ENCODE data around the gene SH3BP2. TPM values are rescaled to one million over a fixed set of nuclear protein-coding genes. Genes with fewer than 3 reads are reported as not detected.

SH3BP2 gene
- total RNA-seq, 2 donors from 2014 or later, result 20.1 to 25.2 TPM

DNA sequence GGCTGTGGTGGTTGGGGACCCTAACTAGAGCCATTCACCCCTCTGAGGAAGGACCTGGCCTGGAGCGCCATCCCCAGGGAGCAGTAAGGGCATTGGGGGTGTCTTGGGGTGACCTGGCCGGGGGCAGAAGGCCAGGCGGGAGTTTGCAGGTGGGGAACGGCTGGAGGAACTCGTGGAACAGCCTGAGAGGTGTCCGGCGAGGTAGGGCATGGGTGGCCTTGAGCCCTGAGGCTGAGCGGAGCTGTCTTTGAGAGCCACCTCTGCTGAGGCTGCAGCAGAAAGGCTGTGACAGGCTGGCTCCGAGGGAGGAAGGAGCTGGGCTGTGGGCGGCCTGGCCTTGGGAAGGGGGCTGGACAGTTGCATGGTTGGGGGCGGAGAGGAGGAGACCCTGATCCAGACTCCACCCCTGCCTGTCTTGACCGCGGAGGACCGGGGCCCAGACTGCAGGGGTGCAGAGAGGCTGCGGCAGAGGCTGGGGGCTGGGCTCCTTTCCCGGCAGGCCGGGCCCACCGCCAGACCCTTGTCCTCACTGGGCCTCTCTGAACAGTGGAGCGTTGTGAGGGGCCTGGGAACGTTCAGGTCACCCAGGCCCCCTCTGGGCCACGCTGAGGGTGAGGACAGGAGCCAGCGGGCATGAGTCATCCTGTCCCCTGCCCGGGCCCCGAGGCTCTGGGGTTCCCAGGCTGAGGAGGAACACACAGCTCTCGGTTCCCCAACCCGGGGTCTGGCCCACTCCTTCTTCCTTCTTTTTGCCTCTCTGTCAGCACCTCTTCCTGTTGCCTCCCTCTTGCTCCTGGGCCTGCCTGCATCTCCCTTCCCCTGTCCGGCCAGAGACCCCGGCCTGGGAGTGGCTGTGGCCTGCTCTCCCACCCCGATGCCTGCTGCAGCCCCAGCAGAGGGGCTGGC is 8.1 kb downstream of the SH3BP2 start:
- H3K27me3 ChIP-seq, result no peaks in the 10 kb centered on the region
- no peaks in the 10 kb centered on the region for H3K9me3 ChIP-seq
- DNase-seq (ENCODE audit: low spot score), result peak; percentile 85
- H3K4me1 ChIP-seq, result peaks cover 0 to 97% of the 10 kb centered on the region in 2 donors
- TF ChIP-seq, protein P1, sequence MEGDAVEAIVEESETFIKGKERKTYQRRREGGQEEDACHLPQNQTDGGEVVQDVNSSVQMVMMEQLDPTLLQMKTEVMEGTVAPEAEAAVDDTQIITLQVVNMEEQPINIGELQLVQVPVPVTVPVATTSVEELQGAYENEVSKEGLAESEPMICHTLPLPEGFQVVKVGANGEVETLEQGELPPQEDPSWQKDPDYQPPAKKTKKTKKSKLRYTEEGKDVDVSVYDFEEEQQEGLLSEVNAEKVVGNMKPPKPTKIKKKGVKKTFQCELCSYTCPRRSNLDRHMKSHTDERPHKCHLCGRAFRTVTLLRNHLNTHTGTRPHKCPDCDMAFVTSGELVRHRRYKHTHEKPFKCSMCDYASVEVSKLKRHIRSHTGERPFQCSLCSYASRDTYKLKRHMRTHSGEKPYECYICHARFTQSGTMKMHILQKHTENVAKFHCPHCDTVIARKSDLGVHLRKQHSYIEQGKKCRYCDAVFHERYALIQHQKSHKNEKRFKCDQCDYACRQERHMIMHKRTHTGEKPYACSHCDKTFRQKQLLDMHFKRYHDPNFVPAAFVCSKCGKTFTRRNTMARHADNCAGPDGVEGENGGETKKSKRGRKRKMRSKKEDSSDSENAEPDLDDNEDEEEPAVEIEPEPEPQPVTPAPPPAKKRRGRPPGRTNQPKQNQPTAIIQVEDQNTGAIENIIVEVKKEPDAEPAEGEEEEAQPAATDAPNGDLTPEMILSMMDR (IDR thresholded peaks at IDR 0.05), result no peak
- peak overlapping the region; percentile 81 to 88 for H3K27ac ChIP-seq
- peak overlapping the region in 1 of 2 donors; percentile 30 for H3K4me3 ChIP-seq
- H3K36me3 ChIP-seq, result no peaks in the 10 kb centered on the region

DNA sequence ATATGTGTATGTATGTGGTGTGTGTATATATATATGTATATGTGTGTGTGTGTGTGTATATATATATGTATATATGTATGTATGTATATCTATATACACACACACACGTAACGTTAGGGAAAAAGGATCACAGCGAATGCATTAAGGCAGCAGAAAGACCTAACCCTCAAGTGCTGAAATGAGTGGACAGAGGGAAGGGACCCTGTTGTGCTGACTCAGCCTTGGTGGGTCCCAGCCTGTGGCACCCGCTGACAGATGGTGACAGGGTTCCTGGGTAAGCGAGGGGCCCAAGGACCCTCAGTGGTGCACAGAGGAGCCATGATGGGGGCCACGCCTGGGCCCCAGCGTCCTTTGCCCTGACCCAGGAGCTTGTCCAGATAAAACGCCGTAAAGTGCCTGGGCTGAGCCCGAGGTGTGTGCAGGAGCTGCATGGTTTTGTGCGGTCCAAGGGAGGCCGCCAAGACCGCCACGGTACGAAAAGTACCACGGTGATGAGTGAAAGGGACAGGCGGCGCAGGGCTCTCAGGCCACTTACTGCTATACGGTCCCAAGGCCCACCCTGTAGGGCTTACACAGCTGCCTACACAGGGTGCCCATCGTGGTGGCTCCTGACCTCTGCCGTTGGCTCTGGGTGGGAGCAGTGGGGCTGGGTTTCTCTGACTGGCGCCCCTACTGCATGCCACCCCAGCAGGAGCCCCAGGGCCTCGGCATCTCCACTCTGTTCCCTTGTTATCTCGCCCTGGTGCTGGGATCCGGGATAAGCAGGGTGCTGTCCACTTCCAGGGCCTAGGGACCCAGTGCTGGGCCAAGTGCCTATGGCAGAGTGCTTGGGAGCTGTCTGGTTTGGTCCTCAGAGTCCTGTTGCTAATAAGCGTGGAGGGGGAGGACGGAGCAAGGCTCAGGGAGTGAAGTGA is 10.0 kb downstream of the SH3BP2 start:
- H3K9me3 ChIP-seq, result no peaks in the 10 kb centered on the region
- H3K27me3 ChIP-seq, result no peaks in the 10 kb centered on the region
- no peak overlapping the region for H3K4me3 ChIP-seq
- H3K4me1 ChIP-seq, result peaks cover 0 to 97% of the 10 kb centered on the region in 2 donors
- TF ChIP-seq, protein P1 (IDR thresholded peaks at IDR 0.05), result no peak
- DNase-seq (ENCODE audit: low spot score), result no peak
- H3K27ac ChIP-seq, result no peak overlapping the region
- H3K36me3 ChIP-seq, result no peaks in the 10 kb centered on the region

DNA sequence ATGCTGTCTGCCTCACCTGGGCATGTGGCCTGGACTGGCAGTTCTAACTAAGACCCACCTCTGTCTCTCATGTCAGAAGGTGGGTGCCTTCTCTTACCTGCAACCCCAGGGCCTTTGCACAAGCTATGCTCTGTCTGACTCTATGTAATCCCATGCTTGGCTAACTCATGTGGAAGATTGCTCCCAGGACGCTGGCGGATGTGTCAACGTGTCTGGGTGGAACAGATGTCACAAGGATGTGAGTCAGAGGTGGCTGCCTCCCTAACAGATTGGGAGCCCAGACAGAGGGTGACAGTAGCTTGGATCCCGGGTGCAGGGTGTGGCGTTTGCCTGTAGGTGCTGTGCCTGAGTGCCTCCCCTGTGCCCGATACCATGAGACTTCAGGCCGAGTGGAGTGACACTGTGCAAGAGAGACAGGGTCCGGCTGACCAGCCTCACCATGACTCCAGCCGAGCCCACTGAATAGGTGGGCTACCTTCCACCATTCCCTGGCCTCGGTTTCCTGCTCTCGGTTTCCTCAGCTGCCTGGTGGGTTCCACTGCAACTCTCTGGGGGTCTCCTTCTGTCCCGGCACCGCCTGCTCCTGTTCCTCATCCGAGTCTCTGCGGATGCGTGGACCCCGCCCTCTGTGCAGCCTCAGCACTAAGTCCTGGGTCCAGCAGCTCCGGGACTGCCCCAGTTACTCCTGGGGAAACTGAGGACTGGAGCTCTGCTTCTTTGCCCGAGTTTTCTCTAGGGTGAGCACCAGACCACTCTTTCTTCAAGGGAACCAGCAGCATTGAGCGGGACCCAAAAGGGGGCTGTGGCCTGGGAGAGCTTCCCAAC is 11.0 kb downstream of the SH3BP2 start:
- peak overlapping the region; percentile 30 to 54 for H3K27ac ChIP-seq
- H3K4me3 ChIP-seq, result no peak overlapping the region
- H3K27me3 ChIP-seq, result no peaks in the 10 kb centered on the region
- DNase-seq (ENCODE audit: low spot score), result no peak
- TF ChIP-seq, protein P1 (IDR thresholded peaks at IDR 0.05), result no peak
- H3K4me1 ChIP-seq, result peaks cover 0 to 94% of the 10 kb centered on the region in 2 donors
- no peaks in the 10 kb centered on the region for H3K9me3 ChIP-seq
- H3K36me3 ChIP-seq, result no peaks in the 10 kb centered on the region

DNA sequence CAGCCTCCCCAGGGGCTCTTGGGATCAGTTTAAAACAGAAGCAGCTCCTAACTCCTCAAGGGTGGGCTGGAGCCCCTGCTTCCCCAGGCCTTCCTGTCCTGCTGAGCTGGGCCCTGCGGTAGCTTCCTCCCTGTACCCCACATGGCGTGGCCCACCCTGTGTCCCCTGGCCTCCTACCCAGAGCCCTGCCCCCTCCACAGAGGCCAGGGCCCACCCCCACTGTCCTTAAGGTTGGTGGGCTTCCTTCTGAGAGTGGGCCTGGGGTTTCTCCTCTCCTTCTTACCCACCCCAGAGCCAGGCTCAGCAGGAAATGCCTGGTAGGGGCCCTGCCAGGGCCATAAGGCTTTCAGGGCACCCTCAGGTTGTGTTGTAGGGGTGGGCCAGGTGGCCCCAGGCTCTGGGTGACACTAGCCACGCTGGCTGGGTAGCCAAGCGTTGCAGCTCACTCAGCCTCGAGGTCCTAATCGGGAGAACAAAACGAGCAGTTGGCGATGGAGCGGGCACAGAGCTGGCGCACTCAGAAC is 11.6 kb downstream of the SH3BP2 start:
- Histone ChIP-seq H3K27ac (peak overlapping the region; percentile 30 to 54), H3K9me3 (no peaks in the 10 kb centered on the region), H3K4me1 (peaks cover 0 to 93% of the 10 kb centered on the region in 2 donors), H3K36me3 (no peaks in the 10 kb centered on the region), H3K4me3 (no peak overlapping the region), H3K27me3 (no peaks in the 10 kb centered on the region)
- DNase-seq (ENCODE audit: low spot score), result no peak
- TF ChIP-seq, protein P1 (IDR thresholded peaks at IDR 0.05), result no peak

DNA sequence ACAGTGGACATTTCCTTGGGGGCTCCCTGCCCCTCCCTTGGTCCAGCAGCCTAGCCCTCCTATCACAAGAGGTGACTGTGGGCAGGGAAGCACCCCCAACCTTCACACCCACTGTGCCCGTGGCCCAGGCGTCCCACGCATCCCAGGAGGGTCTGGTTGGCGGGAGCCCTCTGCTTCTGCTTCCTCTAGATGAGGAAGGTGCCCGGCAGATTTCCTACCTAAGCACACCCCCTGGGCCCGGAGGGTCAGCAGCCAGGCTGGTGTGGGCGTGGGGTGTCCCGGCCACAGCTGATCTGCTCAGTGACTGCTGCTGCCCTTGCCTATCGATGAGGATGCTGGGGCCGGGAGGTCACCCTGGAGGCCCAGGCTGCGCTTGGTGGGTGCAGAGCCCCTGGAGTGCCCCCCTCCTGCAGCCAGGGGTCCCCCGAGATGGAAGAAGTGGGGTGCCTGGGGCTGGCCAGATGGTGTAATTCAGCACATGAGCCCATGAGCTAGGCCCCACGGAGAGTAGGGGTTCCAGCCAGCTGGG is 12.2 kb downstream of the SH3BP2 start:
- peak overlapping the region; percentile 54 to 64 for H3K27ac ChIP-seq
- DNase-seq (ENCODE audit: low spot score), result no peak
- TF ChIP-seq, protein P1 (IDR thresholded peaks at IDR 0.05), result no peak

More for the DNA sequence above, 12.2 kb downstream of the SH3BP2 start:
- H3K4me1 ChIP-seq, result peaks cover 0 to 93% of the 10 kb centered on the region in 2 donors
- H3K4me3 ChIP-seq, result no peak overlapping the region
- H3K36me3 ChIP-seq, result no peaks in the 10 kb centered on the region
- H3K9me3 ChIP-seq, result no peaks in the 10 kb centered on the region
- H3K27me3 ChIP-seq, result no peaks in the 10 kb centered on the region

Measured in right atrium auricular region (tissue), 2 donors.